Measurements from ENCODE around the gene CBX5.
"Not testable (repeated sequence)": the region's sequence is repeated elsewhere in the genome, so short reads cannot be mapped to it uniquely, and the experiment has no call there.

The CBX5 gene

GRCh38 chr12:54265364-54265812 is 14.5 kb downstream of the CBX5 start:
- DNase-seq (ENCODE audit: low read depth), result no peak

GRCh38 chr12:54262403-54262925 is 17.5 kb downstream of the CBX5 start:
- no peak for DNase-seq (ENCODE audit: low read depth)

GRCh38 chr12:54261815-54262402 is 18.0 kb downstream of the CBX5 start:
- DNase-seq (ENCODE audit: low read depth), result no peak

GRCh38 chr12:54259194-54260011 is 20.5 kb downstream of the CBX5 start:
- DNase-seq (ENCODE audit: low read depth), result peak; percentile 35

GRCh38 chr12:54258201-54258681 is 21.7 kb downstream of the CBX5 start:
- DNase-seq (ENCODE audit: low read depth), result no peak

- DNase-seq (ENCODE audit: low read depth), result no peak
These were observed 22.6 kb downstream of the CBX5 start for GRCh38 chr12:54257332-54257731.

GRCh38 chr12:54253240-54253639 is 26.7 kb downstream of the CBX5 start:
- no peak for DNase-seq (ENCODE audit: low read depth)

GRCh38 chr12:54251667-54252284 is 28.1 kb downstream of the CBX5 start:
- DNase-seq (ENCODE audit: low read depth), result no peak

GRCh38 chr12:54249489-54249888 is 30.4 kb downstream of the CBX5 start:
- no peak for DNase-seq (ENCODE audit: low read depth)

GRCh38 chr12:54246011-54246641 is 33.8 kb downstream of the CBX5 start:
- DNase-seq (ENCODE audit: low read depth), result no peak

GRCh38 chr12:54240971-54241588 is 38.8 kb downstream of the CBX5 start:
- no peak for DNase-seq (ENCODE audit: low read depth)

GRCh38 chr12:54240129-54240528 is 39.8 kb downstream of the CBX5 start:
- no peak for DNase-seq (ENCODE audit: low read depth)

- DNase-seq (ENCODE audit: low read depth), result no peak
These were observed 40.3 kb downstream of the CBX5 start for GRCh38 chr12:54239620-54240019.

GRCh38 chr12:54238531-54238930 is 41.4 kb downstream of the CBX5 start:
- DNase-seq (ENCODE audit: low read depth), result no peak

- no peak for DNase-seq (ENCODE audit: low read depth)
These were observed 47.1 kb downstream of the CBX5 start for GRCh38 chr12:54232790-54233189.

GRCh38 chr12:54231269-54231668 is 48.7 kb downstream of the CBX5 start:
- not testable (repeated sequence) for DNase-seq (ENCODE audit: low read depth)

GRCh38 chr12:54230555-54230954 is 49.4 kb downstream of the CBX5 start:
- DNase-seq (ENCODE audit: low read depth), result no peak

GRCh38 chr12:54229624-54230212 is 50.2 kb downstream of the CBX5 start:
- no peak for DNase-seq (ENCODE audit: low read depth)

GRCh38 chr12:54228471-54228870 is 51.5 kb downstream of the CBX5 start:
- no peak for DNase-seq (ENCODE audit: low read depth)

GRCh38 chr12:54227927-54228326 is 52.0 kb downstream of the CBX5 start:
- DNase-seq (ENCODE audit: low read depth), result not testable (repeated sequence)

GRCh38 chr12:54227376-54227775 is 52.5 kb downstream of the CBX5 start:
- DNase-seq (ENCODE audit: low read depth), result no peak
